Stimulated activated CD4-positive, alpha-beta T cell treated with anti-CD3 and anti-CD28 coated beads, Interleukin-2, amount 100 ng/mL, for 4 hours (primary cell): ENCODE measurements around the gene TTC39C.

ENCODE experiments used
- DNase-seq: peaks from one replicate; pipeline ENCODE4 v3.0.0-alpha.2; 2020; ENCODE audit warnings: low read depth

TTC39C gene

GRCh38 chr18:23992089-23992940 is 22.2 kb upstream of the TTC39C start:
- DNase-seq: no peak

GRCh38 chr18:23992941-23993280 is 21.6 kb upstream of the TTC39C start:
- no peak for DNase-seq

GRCh38 chr18:23994361-23994902 is 20.1 kb upstream of the TTC39C start:
- no peak for DNase-seq

- no peak for DNase-seq
These were observed 19.4 kb upstream of the TTC39C start for GRCh38 chr18:23995180-23995579.

- no peak for DNase-seq
These were observed 16.5 kb upstream of the TTC39C start for GRCh38 chr18:23998018-23998417.

- DNase-seq: no peak
These were observed 15.7 kb upstream of the TTC39C start for GRCh38 chr18:23998820-23999219.

- DNase-seq: no peak
These were observed 13.7 kb upstream of the TTC39C start for GRCh38 chr18:24000613-24001490.

GRCh38 chr18:24002479-24002878 is 12.1 kb upstream of the TTC39C start:
- no peak for DNase-seq

GRCh38 chr18:24003288-24003687 is 11.3 kb upstream of the TTC39C start:
- no peak for DNase-seq

- DNase-seq: no peak
These were observed 10.5 kb upstream of the TTC39C start for GRCh38 chr18:24003903-24004640.

- DNase-seq: no peak
These were observed 7.7 kb upstream of the TTC39C start for GRCh38 chr18:24006712-24007313.

- no peak for DNase-seq
These were observed 5.3 kb upstream of the TTC39C start for GRCh38 chr18:24009246-24009645.

GRCh38 chr18:24009651-24010333 is 4.8 kb upstream of the TTC39C start:
- no peak for DNase-seq

- DNase-seq: no peak
These were observed 3.9 kb upstream of the TTC39C start for GRCh38 chr18:24010673-24011072.

- DNase-seq: no peak
These were observed 3.2 kb upstream of the TTC39C start for GRCh38 chr18:24011123-24011917.

GRCh38 chr18:24013051-24013450 is 1.5 kb upstream of the TTC39C start:
- DNase-seq: no peak

- DNase-seq: no peak
These were observed 558 bp downstream of the TTC39C start for GRCh38 chr18:24014986-24015638.

GRCh38 chr18:24015639-24016631 is 1.4 kb downstream of the TTC39C start:
- DNase-seq: no peak

GRCh38 chr18:24016643-24017042 is 2.1 kb downstream of the TTC39C start:
- no peak for DNase-seq
